ENCODE data around the gene GCDH.
"Not testable (repeated sequence)": the region's sequence is repeated elsewhere in the genome, so short reads cannot be mapped to it uniquely, and the experiment has no call there.

The GCDH gene

DNA sequence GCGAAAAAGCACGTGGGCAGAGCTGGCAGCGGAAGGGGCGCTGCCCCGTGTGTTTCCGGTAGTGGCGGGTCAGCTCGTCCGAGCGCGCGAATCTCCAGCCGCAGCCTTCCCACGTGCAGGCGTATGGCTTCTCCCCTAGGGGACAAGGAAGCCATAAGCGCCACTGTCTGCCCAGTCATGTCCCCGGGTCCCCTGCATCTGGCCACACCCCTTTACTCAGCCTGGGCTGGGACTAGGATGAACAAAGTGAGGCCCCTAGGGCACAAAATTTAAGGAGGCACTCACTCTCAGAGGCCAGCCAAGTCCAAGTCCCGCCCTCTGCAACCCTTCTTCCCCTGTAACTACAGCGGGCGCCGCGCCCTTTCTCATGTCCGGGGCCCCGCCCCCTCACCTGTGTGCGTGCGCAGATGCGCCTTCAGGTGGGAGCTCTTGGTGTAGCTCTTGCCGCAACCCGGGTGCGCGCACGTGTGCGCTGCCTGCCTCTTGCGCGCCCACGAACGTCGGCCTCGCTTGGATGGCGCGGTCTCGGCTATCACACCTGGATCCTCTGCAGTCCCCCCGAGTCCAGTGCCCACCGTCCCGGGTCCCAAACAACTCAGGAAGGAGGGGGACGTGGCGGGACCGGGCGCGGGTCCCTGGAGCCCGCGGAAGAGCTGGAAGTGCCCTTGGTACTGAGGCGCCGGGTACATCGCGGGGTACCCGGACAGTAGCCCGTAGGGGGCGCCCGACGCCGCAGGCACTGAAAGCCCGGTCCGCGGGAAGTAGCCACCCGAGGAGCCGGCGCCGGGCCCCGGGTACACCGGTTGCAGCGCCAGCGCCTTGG, 5.8 kb upstream of the GCDH start:
- TF ChIP-seq, protein P1, sequence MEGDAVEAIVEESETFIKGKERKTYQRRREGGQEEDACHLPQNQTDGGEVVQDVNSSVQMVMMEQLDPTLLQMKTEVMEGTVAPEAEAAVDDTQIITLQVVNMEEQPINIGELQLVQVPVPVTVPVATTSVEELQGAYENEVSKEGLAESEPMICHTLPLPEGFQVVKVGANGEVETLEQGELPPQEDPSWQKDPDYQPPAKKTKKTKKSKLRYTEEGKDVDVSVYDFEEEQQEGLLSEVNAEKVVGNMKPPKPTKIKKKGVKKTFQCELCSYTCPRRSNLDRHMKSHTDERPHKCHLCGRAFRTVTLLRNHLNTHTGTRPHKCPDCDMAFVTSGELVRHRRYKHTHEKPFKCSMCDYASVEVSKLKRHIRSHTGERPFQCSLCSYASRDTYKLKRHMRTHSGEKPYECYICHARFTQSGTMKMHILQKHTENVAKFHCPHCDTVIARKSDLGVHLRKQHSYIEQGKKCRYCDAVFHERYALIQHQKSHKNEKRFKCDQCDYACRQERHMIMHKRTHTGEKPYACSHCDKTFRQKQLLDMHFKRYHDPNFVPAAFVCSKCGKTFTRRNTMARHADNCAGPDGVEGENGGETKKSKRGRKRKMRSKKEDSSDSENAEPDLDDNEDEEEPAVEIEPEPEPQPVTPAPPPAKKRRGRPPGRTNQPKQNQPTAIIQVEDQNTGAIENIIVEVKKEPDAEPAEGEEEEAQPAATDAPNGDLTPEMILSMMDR (IDR thresholded peaks at IDR 0.05; ENCODE audit: insufficient read depth, missing control alignments) = no peak
- no peak for DNase-seq (ENCODE audit: insufficient read length, low spot score)
- FAIRE-seq = no peak

- no peak for DNase-seq (ENCODE audit: insufficient read length, low spot score)
- TF ChIP-seq, protein P1 (IDR thresholded peaks at IDR 0.05; ENCODE audit: insufficient read depth, missing control alignments) = no peak
- FAIRE-seq = no peak
Measured at GRCh38 chr19:12885749-12886650, 5.0 kb upstream of the GCDH start.

GRCh38 chr19:12886651-12886968, 4.3 kb upstream of the GCDH start:
- DNase-seq (ENCODE audit: insufficient read length, low spot score) (no peak), FAIRE-seq (no peak)
- TF ChIP-seq, protein P1 (IDR thresholded peaks at IDR 0.05; ENCODE audit: insufficient read depth, missing control alignments) = no peak

DNA sequence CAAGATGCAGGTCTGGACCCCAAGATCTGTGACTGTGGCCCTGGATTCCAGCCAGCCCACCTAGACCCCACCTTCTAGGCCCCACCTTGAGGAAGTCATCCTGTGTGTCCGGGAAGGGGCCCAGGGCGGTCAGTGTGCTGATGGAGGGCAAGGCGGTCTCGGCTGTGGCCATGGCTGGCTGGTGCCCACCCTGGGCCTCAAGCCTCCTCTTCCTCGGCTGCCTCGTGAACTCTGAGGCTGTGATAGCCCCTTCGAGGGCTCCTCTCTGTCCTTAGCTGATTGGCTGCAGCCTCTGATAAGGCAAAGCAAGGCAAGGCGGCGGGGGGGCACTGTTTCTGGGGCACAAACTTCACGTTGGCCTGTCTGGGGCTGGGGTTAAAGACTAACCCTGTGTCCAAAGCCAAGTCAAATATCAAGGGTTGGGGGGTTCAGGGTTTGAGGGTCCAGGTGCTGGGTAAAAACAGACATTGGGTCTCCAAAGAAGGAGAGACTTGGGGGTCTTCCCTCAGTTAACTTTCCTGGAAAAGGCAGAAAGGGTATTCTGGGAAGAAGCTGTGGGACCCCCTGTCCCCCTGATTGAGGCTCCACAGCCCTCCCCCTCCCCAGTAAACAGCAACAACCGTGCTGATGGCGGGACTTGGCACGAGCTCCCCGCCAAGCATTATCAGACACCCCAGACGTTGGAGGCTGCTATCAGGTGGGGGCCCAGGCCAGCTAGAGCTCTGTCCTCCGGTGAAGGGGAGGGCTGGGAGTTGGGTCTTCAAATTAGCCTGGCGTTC, 3.8 kb upstream of the GCDH start, which contains the start of gene KLF1:
Gene KLF1, minus strand, starts transcription at position 233 of the 779 bp plus-strand sequence. Its CDS starts 61 bp downstream, at position 172.
- DNase-seq (ENCODE audit: insufficient read length, low spot score) (no peak), FAIRE-seq (no peak)
- TF ChIP-seq, protein P1 (IDR thresholded peaks at IDR 0.05; ENCODE audit: insufficient read depth, missing control alignments) = no peak

DNA sequence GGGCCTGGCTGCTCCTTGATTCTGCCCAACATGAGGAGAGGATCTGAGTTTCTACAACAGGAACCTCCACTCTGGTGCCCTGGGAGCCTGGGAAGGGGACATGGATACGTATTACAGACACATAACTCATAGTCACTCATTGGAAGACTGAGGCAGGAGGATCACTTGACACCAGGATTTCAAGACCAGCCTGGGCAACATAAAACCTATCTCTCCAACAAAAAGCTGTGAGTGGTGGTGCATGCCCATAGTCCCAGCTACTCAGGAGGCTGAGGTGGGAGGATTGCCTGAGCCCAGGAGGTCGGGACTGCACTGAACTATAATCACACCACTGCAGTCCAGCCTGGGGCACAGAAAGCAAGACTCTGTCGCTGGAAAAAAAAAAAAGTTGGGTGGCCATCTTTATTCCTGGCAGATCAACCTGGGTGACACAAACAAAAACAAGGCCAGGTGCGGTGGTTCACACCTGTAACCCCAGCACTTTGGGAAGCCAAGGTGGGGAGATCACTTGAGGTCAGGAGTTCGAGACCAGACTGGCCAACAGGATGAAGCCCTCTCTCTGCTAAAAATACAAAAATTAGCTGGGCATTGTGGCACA, 2.9 kb upstream of the GCDH start:
- no peak for DNase-seq (ENCODE audit: insufficient read length, low spot score)
- TF ChIP-seq, protein P1 (IDR thresholded peaks at IDR 0.05; ENCODE audit: insufficient read depth, missing control alignments) = no peak
- FAIRE-seq = no peak

DNA sequence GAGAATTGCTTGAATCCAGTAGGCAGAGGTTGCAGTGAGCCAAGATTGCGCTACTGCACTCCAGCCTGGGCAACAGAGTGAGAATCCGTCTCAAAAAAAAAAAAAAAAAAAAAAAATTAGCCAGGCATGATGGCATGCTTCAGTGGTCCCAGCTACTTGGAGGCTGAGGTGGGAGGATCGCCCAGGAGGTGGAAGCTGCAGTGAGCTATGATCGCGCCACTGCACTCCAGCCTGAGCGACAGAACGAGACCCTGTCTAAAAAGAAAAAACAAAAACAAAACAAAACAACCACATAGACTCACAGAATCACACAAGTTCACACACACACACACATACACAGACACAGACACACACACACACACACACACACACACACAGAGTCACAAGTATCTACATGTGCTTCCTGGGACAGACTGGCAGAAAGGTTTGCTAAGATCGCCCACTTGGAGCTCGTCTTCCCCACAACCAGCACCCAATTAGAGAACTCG, 617 bp upstream of the GCDH start:
- not testable (repeated sequence) for FAIRE-seq; DNase-seq (ENCODE audit: insufficient read length, low spot score)
